ENCODE measurements around the gene IFNL1.
"Not testable (repeated sequence)": the region's sequence is repeated elsewhere in the genome, so short reads cannot be mapped to it uniquely, and the experiment has no call there.

IFNL1 gene

DNA sequence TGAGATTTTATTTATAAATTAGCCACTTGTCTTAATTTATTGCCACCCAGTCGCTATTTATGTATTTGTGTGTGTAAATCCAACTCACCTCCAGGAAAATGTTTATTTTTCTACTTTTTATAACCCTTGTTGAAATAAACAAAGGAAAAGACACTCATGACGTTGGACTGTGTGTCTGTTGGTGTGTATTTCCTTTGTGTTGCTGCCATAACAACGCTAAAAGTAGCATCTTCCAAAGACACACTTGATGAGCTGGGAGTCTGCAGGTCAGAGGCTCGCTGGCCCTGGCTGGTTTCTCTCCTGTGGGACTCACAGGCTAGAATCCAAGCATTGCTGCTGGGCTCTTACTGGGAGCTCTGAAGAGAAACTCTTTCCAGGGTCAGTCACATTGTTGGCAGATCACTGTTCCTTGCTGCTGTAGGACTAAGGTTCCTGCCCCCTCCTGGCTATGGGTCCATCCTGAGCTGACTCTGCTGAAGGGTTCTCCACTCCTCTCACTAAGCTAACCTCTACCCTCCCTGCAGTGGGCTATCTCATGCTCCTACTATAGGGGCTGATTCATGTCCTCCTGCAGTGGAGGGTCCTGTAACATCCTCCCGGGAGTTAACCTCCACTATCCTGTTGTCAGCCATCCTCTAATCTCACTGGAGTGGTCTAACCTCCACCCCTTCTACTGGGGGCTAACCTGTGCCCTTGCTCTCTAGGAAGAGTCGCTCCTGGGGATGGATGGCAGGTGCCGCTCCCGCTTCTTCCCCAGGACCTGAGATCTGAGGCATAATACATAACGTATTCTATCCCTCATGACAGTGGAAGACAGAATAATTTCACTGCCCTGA lies 26.0 kb upstream of the IFNL1 start:
- no peak overlapping the region for H3K4me3 ChIP-seq (ENCODE audit: low read depth, low read length)
- ChIA-PET POLR2A (no interaction called here), CTCF (no interaction called here)
- TF ChIP-seq, protein P1, sequence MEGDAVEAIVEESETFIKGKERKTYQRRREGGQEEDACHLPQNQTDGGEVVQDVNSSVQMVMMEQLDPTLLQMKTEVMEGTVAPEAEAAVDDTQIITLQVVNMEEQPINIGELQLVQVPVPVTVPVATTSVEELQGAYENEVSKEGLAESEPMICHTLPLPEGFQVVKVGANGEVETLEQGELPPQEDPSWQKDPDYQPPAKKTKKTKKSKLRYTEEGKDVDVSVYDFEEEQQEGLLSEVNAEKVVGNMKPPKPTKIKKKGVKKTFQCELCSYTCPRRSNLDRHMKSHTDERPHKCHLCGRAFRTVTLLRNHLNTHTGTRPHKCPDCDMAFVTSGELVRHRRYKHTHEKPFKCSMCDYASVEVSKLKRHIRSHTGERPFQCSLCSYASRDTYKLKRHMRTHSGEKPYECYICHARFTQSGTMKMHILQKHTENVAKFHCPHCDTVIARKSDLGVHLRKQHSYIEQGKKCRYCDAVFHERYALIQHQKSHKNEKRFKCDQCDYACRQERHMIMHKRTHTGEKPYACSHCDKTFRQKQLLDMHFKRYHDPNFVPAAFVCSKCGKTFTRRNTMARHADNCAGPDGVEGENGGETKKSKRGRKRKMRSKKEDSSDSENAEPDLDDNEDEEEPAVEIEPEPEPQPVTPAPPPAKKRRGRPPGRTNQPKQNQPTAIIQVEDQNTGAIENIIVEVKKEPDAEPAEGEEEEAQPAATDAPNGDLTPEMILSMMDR (IDR thresholded peaks at IDR 0.05; ENCODE audit: insufficient read depth, low read length, missing control alignments): no peak
- no peak for DNase-seq (ENCODE audit: low read depth, low spot score)

DNA sequence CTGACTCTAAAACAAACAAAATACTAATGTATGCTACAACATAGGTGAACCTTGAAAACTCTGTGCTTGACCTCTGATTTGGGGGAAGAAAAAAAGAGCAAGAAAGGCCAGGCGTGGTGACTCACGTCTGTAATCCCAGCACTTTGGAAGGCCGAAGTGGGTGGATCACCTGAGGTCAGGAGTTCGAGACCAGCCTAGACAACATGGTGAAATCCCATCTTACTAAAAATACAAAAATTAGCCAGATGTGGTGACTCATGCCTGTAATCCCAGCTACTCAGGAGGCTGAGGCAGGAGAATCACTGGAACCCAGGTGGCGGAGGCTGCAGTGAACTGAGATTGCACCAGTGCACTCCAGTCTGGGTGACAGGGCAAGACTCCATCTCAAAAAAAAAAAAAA lies 22.3 kb upstream of the IFNL1 start:
- POLR2A ChIA-PET; CTCF ChIA-PET; DNase-seq (ENCODE audit: low read depth, low spot score): not testable (repeated sequence)

GRCh38 chr19:39275578-39275977 lies 20.6 kb upstream of the IFNL1 start:
- TF ChIP-seq, protein P1 (IDR thresholded peaks at IDR 0.05; ENCODE audit: insufficient read depth, low read length, missing control alignments): no peak
- CTCF ChIA-PET: no interaction called here
- POLR2A ChIA-PET: no interaction called here

More for the DNA sequence above, 22.3 kb upstream of the IFNL1 start:
- not testable (repeated sequence) for H3K4me3 ChIP-seq (ENCODE audit: low read depth, low read length)

DNA sequence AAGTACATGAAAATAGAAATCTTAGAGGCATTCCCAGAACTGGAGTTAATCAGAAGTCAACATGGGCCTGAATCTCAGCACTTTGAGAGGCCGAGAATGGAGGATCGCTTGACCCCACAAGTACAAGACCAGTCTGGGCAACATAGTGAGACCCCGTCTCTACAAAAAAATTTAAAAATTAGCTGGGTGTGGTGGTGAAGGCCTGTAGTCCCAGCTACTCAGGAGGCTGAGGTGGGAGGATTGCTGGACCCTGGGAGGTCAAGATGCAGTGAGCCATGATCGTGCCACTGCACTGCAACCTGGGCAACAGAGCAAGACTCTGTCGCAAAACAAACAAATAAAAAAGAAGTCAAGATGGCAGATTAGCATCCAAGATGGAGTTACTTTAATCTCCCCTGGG lies 19.5 kb upstream of the IFNL1 start:
- CTCF ChIA-PET: no interaction called here
- TF ChIP-seq, protein P1 (IDR thresholded peaks at IDR 0.05; ENCODE audit: insufficient read depth, low read length, missing control alignments): no peak
- H3K4me3 ChIP-seq (ENCODE audit: low read depth, low read length): no peak overlapping the region
- POLR2A ChIA-PET: no interaction called here
- DNase-seq (ENCODE audit: low read depth, low spot score): no peak

More at GRCh38 chr19:39275578-39275977, 20.6 kb upstream of the IFNL1 start:
- H3K4me3 ChIP-seq (ENCODE audit: low read depth, low read length): no peak overlapping the region
- no peak for DNase-seq (ENCODE audit: low read depth, low spot score)

DNA sequence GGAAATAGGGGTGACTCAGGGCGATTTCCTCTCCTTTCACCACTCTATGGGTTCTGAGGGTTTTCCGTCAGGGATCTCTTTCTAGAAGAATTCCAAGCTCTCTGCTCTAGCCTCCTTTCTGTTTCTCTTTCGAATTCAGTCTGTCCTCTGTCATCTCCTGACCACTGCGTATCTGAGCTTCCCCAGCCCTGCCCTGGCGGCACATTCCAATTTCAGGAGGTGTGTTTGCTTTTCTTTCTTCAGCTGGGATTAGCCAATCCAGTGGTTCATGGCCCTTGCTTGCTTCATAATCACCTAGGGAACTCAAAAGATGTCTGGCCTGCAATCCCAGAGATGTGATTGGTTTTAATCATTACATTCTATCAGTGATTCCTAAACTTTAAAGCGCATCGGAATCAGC lies 18.6 kb upstream of the IFNL1 start:
- H3K4me3 ChIP-seq (ENCODE audit: low read depth, low read length): no peak overlapping the region
- DNase-seq (ENCODE audit: low read depth, low spot score): no peak
- POLR2A ChIA-PET: no interaction called here
- TF ChIP-seq, protein P1 (IDR thresholded peaks at IDR 0.05; ENCODE audit: insufficient read depth, low read length, missing control alignments): no peak
- CTCF ChIA-PET: no interaction called here

GRCh38 chr19:39282021-39282420 lies 14.2 kb upstream of the IFNL1 start:
- ChIA-PET CTCF (no interaction called here), POLR2A (no interaction called here)
- TF ChIP-seq, protein P1 (IDR thresholded peaks at IDR 0.05; ENCODE audit: insufficient read depth, low read length, missing control alignments): no peak
- DNase-seq (ENCODE audit: low read depth, low spot score): no peak
- H3K4me3 ChIP-seq (ENCODE audit: low read depth, low read length): no peak overlapping the region

DNA sequence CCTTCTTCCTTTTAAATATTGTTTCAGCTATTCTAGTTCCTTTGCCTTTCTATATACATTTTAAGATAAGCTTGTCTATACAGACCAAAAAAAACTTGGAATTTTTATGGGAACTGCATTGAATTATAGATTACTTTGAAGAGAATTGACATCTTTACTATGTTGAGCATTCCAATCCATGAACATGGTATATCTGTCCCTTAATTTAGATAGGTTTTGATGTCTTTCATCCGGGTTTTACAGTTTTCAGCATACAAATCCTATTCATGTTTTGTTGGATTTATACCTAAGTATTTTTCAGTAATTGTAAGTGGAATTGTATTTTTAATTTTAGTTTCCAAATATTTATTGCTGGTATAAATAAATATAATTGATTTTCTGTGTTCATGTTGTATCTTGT lies 12.2 kb upstream of the IFNL1 start:
- H3K4me3 ChIP-seq (ENCODE audit: low read depth, low read length): no peak overlapping the region
- CTCF ChIA-PET: no interaction called here
- POLR2A ChIA-PET: no interaction called here
- TF ChIP-seq, protein P1 (IDR thresholded peaks at IDR 0.05; ENCODE audit: insufficient read depth, low read length, missing control alignments): no peak
- no peak for DNase-seq (ENCODE audit: low read depth, low spot score)
